K562 (cell line): ENCODE measurements around the gene ACTR3C. TPM values are rescaled to one million over a fixed set of nuclear protein-coding genes. Genes with fewer than 3 reads are reported as not detected.

ENCODE experiments used
- BACH1 ChIP-seq: fragments of 200-800 bp; sonication (Bioruptor generic); IDR thresholded peaks from 2 replicates; pipeline ENCODE4 v1.6.1; 2016; ENCODE audit warnings: missing genetic modification characterization, missing compliant biosample characterization
- BCL6 ChIP-seq: fragments of 250-450 bp; sonication (Bioruptor Pico); IDR thresholded peaks from 2 replicates; pipeline ENCODE4 v1.4.0; 2020
- E2F4 ChIP-seq: sonication (generic); formaldehyde crosslinking; IDR thresholded peaks from 2 replicates; pipeline ENCODE4 v1.8.0; 2022; ENCODE audit warnings: mild to moderate bottlenecking, low read depth, missing genetic modification reagents
- ETV6 ChIP-seq, 3 experiments: fragments of 150-350 bp in 1 of 3; sonication (generic) in 1 of 3; formaldehyde crosslinking in 1 of 3; IDR thresholded peaks; 2 replicates each; pipeline versions ENCODE4 v1.6.1 to v1.8.0; 2014 to 2022; ENCODE audit warnings: borderline replicate concordance in 2 of 3, low read depth in 2 of 3, antibody characterized with exemption in 1 of 3, low read length in 1 of 3, mild to moderate bottlenecking in 1 of 3, missing genetic modification reagents in 1 of 3
- FOSL1 ChIP-seq: fragments of 200-800 bp; sonication (Bioruptor generic); conservative IDR thresholded peaks from 2 replicates; pipeline ENCODE4 v1.6.1; 2016; ENCODE audit warnings: missing genetic modification characterization, missing compliant biosample characterization
- FOXM1 ChIP-seq, 2 experiments: fragments of 450-650 bp in 1 of 2; sonication (generic) in 1 of 2; formaldehyde crosslinking in 1 of 2; IDR thresholded peaks; 2 replicates each; pipeline versions ENCODE4 v1.6.1 to v1.9.0; 2017 to 2022; ENCODE audit warnings: low read depth in 2 of 2, mild to moderate bottlenecking in 2 of 2, missing genetic modification reagents in 1 of 2, moderate library complexity in 1 of 2
- HES1 ChIP-seq: fragments of 450-650 bp; IDR thresholded peaks from 2 replicates; pipeline ENCODE4 v1.6.1; 2016; ENCODE audit warnings: low read depth, mild to moderate bottlenecking, moderate library complexity
- HMGXB4 ChIP-seq: sonication (generic); formaldehyde crosslinking; IDR thresholded peaks from 2 replicates; pipeline ENCODE4 v1.8.1; 2023; ENCODE audit warnings: mild to moderate bottlenecking, missing genetic modification reagents
- IRF9 ChIP-seq: fragments of 450-650 bp; IDR thresholded peaks from 2 replicates; pipeline ENCODE4 v1.6.1; 2016; ENCODE audit warnings: missing biosample characterization, missing genetic modification characterization
- KDM2B ChIP-seq: fragments of 250-450 bp; sonication (Bioruptor Pico); IDR thresholded peaks from 2 replicates; pipeline ENCODE4 v1.8.0; 2021; ENCODE audit warnings: mild to moderate bottlenecking, moderate library complexity
- MCM5 ChIP-seq: fragments of 450-650 bp; IDR thresholded peaks from 2 replicates; pipeline ENCODE4 v1.6.1; 2016; ENCODE audit warnings: low read depth
- MXI1 ChIP-seq: IDR thresholded peaks from 2 replicates; pipeline ENCODE4 v1.6.1; 2011; ENCODE audit warnings: low read depth, mild to moderate bottlenecking, improper control_type of control experiment, low read length
- NR4A1 ChIP-seq, 2 experiments: fragments of 250-450 bp in 1 of 2; fragments of 450-650 bp in 1 of 2; sonication (Bioruptor Pico) in 1 of 2; IDR thresholded peaks; 2 replicates each; pipeline versions ENCODE4 v1.4.0 to v1.6.1; 2016 to 2020; ENCODE audit warnings: mild to moderate bottlenecking in 2 of 2, missing compliant biosample characterization in 1 of 2, missing genetic modification characterization in 1 of 2, moderate library complexity in 1 of 2
- POLR2H ChIP-seq: IDR thresholded peaks from 2 replicates; pipeline ENCODE4 v1.6.1; 2016; ENCODE audit warnings: missing genetic modification characterization, low read depth, mild to moderate bottlenecking, control low read depth, missing compliant biosample characterization, moderate library complexity
- ZNF23 ChIP-seq: fragments of 250-450 bp; sonication (Bioruptor Pico); IDR thresholded peaks from 2 replicates; pipeline ENCODE4 v1.4.0; 2020; ENCODE audit warnings: mild to moderate bottlenecking
- ZNF668 ChIP-seq: fragments of 250-450 bp; sonication (Bioruptor Pico); IDR thresholded peaks from 2 replicates; pipeline ENCODE4 v1.8.0; 2022; ENCODE audit warnings: mild to moderate bottlenecking, inconsistent platforms
- ZNF766 ChIP-seq: fragments of 200-800 bp; sonication (Bioruptor generic); conservative IDR thresholded peaks from 2 replicates; pipeline ENCODE4 v1.6.1; 2016; ENCODE audit warnings: missing genetic modification characterization, missing compliant biosample characterization
- polyA plus RNA-seq, 8 experiments: library from polyadenylated mRNA; depleted of rRNA in 4 of 8; stranded (reverse) in 5 of 8; unstranded in 3 of 8; fragments of >200 nt; fragmentation: Nextera tagmentation in 2 of 8; fragmentation: Illumina TruSeq in 1 of 8; extraction: Ambion mirVana in 2 of 8; extraction: Trizol in 1 of 8; gene quantifications; 2 replicates each; pipeline versions ENCODE4 v1.2.1 to v1.2.3, GENCODE V29; 2011 to 2014; ENCODE audit warnings: inconsistent platforms in 1 of 8, missing spikeins in 1 of 8
- total RNA-seq, 7 experiments: library from RNA; depleted of rRNA in 6 of 7; stranded (reverse); fragments of >200 nt in 6 of 7; fragmentation: Illumina TruSeq in 2 of 7; extraction: Trizol in 2 of 7; gene quantifications; 2 replicates each; pipeline versions ENCODE4 v1.2.1 to v1.2.3, GENCODE V29; 2011 to 2021; ENCODE audit warnings: low replicate concordance in 1 of 7
- TF ChIP-seq, protein P1 (sequence below): fragments of 250-450 bp; sonication (Bioruptor Pico); IDR thresholded peaks from 2 replicates; pipeline ENCODE4 v1.5.0; 2021; ENCODE audit warnings: mild to moderate bottlenecking, borderline replicate concordance
- TF ChIP-seq, protein P2 (sequence below): fragments of 250-450 bp; sonication (Bioruptor Pico); IDR thresholded peaks from 2 replicates; pipeline ENCODE4 v1.5.0; 2021

ACTR3C gene
- total and polyA plus RNA-seq, 9 of the 15 experiments (the other 6 are each of a cell fraction or from before 2014, with no cell fraction given), result 9.0 to 35.4 (median 13.3) TPM

DNA sequence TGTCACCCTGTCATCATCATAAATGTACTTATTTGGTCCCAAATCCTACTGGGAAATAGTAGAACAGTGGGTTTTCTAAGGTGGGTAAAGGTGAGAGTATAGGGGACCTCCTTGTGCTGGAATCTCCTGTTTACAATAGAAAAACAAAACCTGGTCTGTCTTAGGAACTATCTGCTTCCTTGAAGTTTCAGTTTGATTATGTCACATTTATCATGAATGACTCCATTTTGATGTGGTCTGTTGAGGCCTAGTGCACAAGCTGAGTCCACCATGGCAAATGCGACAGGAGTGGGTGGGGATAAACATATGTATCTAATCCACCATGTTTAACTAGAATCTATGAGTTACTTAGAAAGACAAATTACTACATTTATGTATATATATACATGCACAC lies 32.3 kb upstream of the ACTR3C start (continued):
- TF ChIP-seq KDM2B (no peak), ZNF668 (CRISPR knock-in tag) (peak; percentile 90), ETV6 (IDR thresholded peaks at IDR 0.05; ENCODE audit: borderline replicate concordance in 1 of 2, low read depth in 2 of 2, low read length in 1 of 2) (no peak), ETV6 (CRISPR knock-in tag; IDR thresholded peaks at IDR 0.05; ENCODE audit: borderline replicate concordance) (no peak), FOSL1 (tag) (no peak), NR4A1 (CRISPR knock-in tag; IDR thresholded peaks at IDR 0.05) (no peak), NR4A1 (tag; IDR thresholded peaks at IDR 0.05) (peak; percentile 98), ZNF766 (CRISPR knock-in tag) (0 out of 2 replicates have a peak, but pooled peaks have one; percentile 72), E2F4 (CRISPR knock-in tag) (no peak), BCL6 (CRISPR knock-in tag) (no peak), HMGXB4 (CRISPR knock-in tag) (no peak), ZNF23 (CRISPR knock-in tag) (0 out of 2 replicates have a peak, but pooled peaks have one; percentile 33), MXI1 (no peak), BACH1 (tag) (peak; percentile 71; the same call in 1 of the 2 replicates), HES1 (no peak), FOXM1 (IDR thresholded peaks at IDR 0.05; ENCODE audit: low read depth) (no peak), FOXM1 (CRISPR knock-in tag; IDR thresholded peaks at IDR 0.05; ENCODE audit: low read depth) (no peak), IRF9 (tag) (peak; percentile 84; the same call in 1 of the 2 replicates), MCM5 (no peak), POLR2H (tag) (no peak)
- TF ChIP-seq, protein P1, sequence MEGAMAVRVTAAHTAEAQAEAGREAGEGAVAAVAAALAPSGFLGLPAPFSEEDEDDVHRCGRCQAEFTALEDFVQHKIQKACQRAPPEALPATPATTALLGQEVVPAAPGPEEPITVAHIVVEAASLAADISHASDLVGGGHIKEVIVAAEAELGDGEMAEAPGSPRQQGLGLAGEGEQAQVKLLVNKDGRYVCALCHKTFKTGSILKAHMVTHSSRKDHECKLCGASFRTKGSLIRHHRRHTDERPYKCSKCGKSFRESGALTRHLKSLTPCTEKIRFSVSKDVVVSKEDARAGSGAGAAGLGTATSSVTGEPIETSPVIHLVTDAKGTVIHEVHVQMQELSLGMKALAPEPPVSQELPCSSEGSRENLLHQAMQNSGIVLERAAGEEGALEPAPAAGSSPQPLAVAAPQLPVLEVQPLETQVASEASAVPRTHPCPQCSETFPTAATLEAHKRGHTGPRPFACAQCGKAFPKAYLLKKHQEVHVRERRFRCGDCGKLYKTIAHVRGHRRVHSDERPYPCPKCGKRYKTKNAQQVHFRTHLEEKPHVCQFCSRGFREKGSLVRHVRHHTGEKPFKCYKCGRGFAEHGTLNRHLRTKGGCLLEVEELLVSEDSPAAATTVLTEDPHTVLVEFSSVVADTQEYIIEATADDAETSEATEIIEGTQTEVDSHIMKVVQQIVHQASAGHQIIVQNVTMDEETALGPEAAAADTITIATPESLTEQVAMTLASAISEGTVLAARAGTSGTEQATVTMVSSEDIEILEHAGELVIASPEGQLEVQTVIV, result no peak
- TF ChIP-seq, protein P2, sequence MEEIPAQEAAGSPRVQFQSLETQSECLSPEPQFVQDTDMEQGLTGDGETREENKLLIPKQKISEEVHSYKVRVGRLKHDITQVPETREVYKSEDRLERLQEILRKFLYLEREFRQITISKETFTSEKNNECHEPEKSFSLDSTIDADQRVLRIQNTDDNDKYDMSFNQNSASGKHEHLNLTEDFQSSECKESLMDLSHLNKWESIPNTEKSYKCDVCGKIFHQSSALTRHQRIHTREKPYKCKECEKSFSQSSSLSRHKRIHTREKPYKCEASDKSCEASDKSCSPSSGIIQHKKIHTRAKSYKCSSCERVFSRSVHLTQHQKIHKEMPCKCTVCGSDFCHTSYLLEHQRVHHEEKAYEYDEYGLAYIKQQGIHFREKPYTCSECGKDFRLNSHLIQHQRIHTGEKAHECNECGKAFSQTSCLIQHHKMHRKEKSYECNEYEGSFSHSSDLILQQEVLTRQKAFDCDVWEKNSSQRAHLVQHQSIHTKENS (CRISPR knock-in tag), result no peak
